HepG2 (cell line): ENCODE data around the gene ANP32A. TPM values are rescaled to one million over a fixed set of nuclear protein-coding genes. Genes with fewer than 3 reads are reported as not detected.

Source experiments
- ATAC-seq: fragments of 200-7000 bp; cut with Tn5 transposase; 3 replicates; pipeline ENCODE4 v1.9.1; 2020; ENCODE audit warnings: mild to moderate bottlenecking, moderate library complexity
- BruUV-seq: library from RNA; stranded (reverse); fragments of 400-500 nt; replicated peaks from 2 replicates; lab custom pipeline; 2021; lab: Mats Ljungman, UMichigan
- CTCF ChIA-PET: fragments of 300-600 bp; formaldehyde crosslinking; extraction: SDS; loops from one replicate; lab custom pipeline; 2021; ENCODE audit warnings: low total read pairs, inconsistent platforms, low intra/inter-chr PET ratio; lab: Yijun Ruan, JAX
- POLR2A ChIA-PET: fragments of 350-600 bp; sonication (Branson Sonifier 250); formaldehyde crosslinking; loops from one replicate; lab custom pipeline; 2020; ENCODE audit warnings: antibody characterized with exemption, inconsistent platforms; lab: Yijun Ruan, JAX
- DNase-seq: peaks from one replicate; pipeline ENCODE4 v3.0.0-alpha.2; 2015; ENCODE audit warnings: low spot score
- FAIRE-seq: peaks from 3 replicates; lab custom pipeline; 2011; peaks lifted over from hg19 to GRCh38; lab: Jason Lieb, UNC
- H2AFZ ChIP-seq: one replicate; pipeline ENCODE4 v1.6.1; 2011; ENCODE audit warnings: low read length, inconsistent platforms
- H3K27ac ChIP-seq: fragments of 300-600 bp; 3 replicates; pipeline ENCODE4 v1.8.0; 2011; ENCODE audit warnings: mixed run types, mild to moderate bottlenecking, mixed read lengths, low read length, inconsistent platforms; ENCODE audit not compliant: insufficient read depth; ENCODE audit errors: extremely low read length
- H3K27me3 ChIP-seq, 2 experiments: fragments of 200-600 bp in 1 of 2; 2 replicates in 1 of 2; 3 replicates in 1 of 2; pipeline versions ENCODE4 v1.6.0 to v1.8.0; 2011; ENCODE audit warnings: low read length in 2 of 2, mild to moderate bottlenecking in 2 of 2, moderate library complexity in 2 of 2, inconsistent platforms in 1 of 2; ENCODE audit not compliant: insufficient read depth in 2 of 2, control insufficient read depth in 1 of 2
- H3K36me3 ChIP-seq, 2 experiments: fragments of 200-600 bp in 1 of 2; replicated peaks in 1 of 2; 2 replicates in 1 of 2; 3 replicates in 1 of 2; pipeline versions ENCODE4 v1.5.1 to v1.8.0; 2011; ENCODE audit warnings: low read length in 2 of 2, inconsistent platforms in 1 of 2; ENCODE audit not compliant: insufficient read depth in 2 of 2, control insufficient read depth in 1 of 2
- H3K4me1 ChIP-seq: 2 replicates; pipeline ENCODE4 v1.5.1; 2012; ENCODE audit warnings: low read length, inconsistent platforms; ENCODE audit not compliant: insufficient read depth
- H3K4me2 ChIP-seq: 2 replicates; pipeline ENCODE4 v1.6.0; 2011; ENCODE audit warnings: low read depth, low read length, inconsistent platforms
- H3K4me3 ChIP-seq, 3 experiments: fragments of 200-600 bp in 1 of 3; sonication (generic), shearing (Covaris generic) in 1 of 3; replicated peaks in 1 of 3; 2 replicates each; pipeline ENCODE4 v1.5.1; 2011 to 2016; ENCODE audit warnings: low read length in 3 of 3, inconsistent platforms in 2 of 3, low read depth in 2 of 3, mild to moderate bottlenecking in 2 of 3, control low read depth in 1 of 3, mixed read lengths in 1 of 3; ENCODE audit not compliant: insufficient read depth in 1 of 3
- H3K79me2 ChIP-seq: one replicate; pipeline ENCODE4 v1.6.1; 2011; ENCODE audit warnings: low read length, inconsistent platforms; ENCODE audit not compliant: insufficient read depth
- H3K9ac ChIP-seq: 2 replicates; pipeline ENCODE4 v1.6.0; 2011; ENCODE audit warnings: mild to moderate bottlenecking, low read depth, low read length, inconsistent platforms; ENCODE audit not compliant: insufficient read depth
- H3K9me3 ChIP-seq: 2 replicates; pipeline ENCODE4 v1.5.1; 2012; ENCODE audit warnings: mild to moderate bottlenecking, low read length
- H4K20me1 ChIP-seq: 2 replicates; pipeline ENCODE4 v1.6.0; 2011; ENCODE audit warnings: inconsistent platforms, mild to moderate bottlenecking, low read length, moderate library complexity; ENCODE audit not compliant: insufficient read depth
- CCDC6 ChIP-seq: sonication (generic); formaldehyde crosslinking; IDR thresholded peaks from 2 replicates; pipeline ENCODE4 v1.8.1; 2022; ENCODE audit warnings: mild to moderate bottlenecking, missing genetic modification reagents, moderate library complexity
- HNRNPUL1 ChIP-seq: fragments of 200-400 bp; formaldehyde crosslinking; IDR thresholded peaks from 2 replicates; pipeline ENCODE4 v1.6.1; 2017; ENCODE audit warnings: low read depth, mild to moderate bottlenecking, low read length, moderate library complexity
- MBD4 ChIP-seq: IDR thresholded peaks from 2 replicates; pipeline ENCODE4 v1.6.1; 2012; ENCODE audit warnings: low read length, inconsistent platforms, borderline replicate concordance
- MYNN ChIP-seq: sonication (generic); formaldehyde crosslinking; IDR thresholded peaks from 2 replicates; pipeline ENCODE4 v1.4.0; 2020; ENCODE audit warnings: mild to moderate bottlenecking, low read depth, missing genetic modification reagents
- NR3C1 ChIP-seq: sonication (generic); formaldehyde crosslinking; IDR thresholded peaks from 2 replicates; pipeline ENCODE4 v1.4.0; 2020; ENCODE audit warnings: missing genetic modification reagents
- RBM22 ChIP-seq: fragments of 200-400 bp; formaldehyde crosslinking; optimal IDR thresholded peaks from 2 replicates; pipeline ENCODE3; 2017; ENCODE audit warnings: mild to moderate bottlenecking, low read length, moderate library complexity
- SP2 ChIP-seq: sonication (generic); formaldehyde crosslinking; IDR thresholded peaks from 2 replicates; pipeline ENCODE4 v1.5.1; 2020; ENCODE audit warnings: mild to moderate bottlenecking, missing genetic modification reagents
- SSRP1 ChIP-seq: IDR thresholded peaks from 2 replicates; pipeline ENCODE4 v1.6.1; 2016; ENCODE audit warnings: control low read depth
- ZMYM3 ChIP-seq: sonication (generic); formaldehyde crosslinking; IDR thresholded peaks from 2 replicates; pipeline ENCODE4 v1.5.1; 2020; ENCODE audit warnings: mild to moderate bottlenecking, missing genetic modification reagents
- ZNF224 ChIP-seq: sonication (generic); formaldehyde crosslinking; IDR thresholded peaks from 2 replicates; pipeline ENCODE4 v1.5.0; 2020; ENCODE audit warnings: mild to moderate bottlenecking, missing genetic modification reagents
- ZNF543 ChIP-seq: sonication (generic); formaldehyde crosslinking; IDR thresholded peaks from 2 replicates; pipeline ENCODE4 v1.4.0; 2020; ENCODE audit warnings: mild to moderate bottlenecking, missing genetic modification reagents
- ZNF776 ChIP-seq: sonication (generic); formaldehyde crosslinking; IDR thresholded peaks from 2 replicates; pipeline ENCODE4 v1.4.0; 2020; ENCODE audit warnings: mild to moderate bottlenecking, missing genetic modification reagents
- WGBS: methylation state at CpG from one replicate; pipeline ENCODE4 v1.1.6; 2017; ENCODE audit warnings: low lambda C conversion rate; 5-methylcytosine and 5-hydroxymethylcytosine counted together
- in situ Hi-C: cut with HindIII; loops from 2 replicates; pipeline ENCODE4 v1.10.0; 2017; ENCODE audit warnings: low pct_unique_long_range_greater_than_20kb; ENCODE audit not compliant: extremely low pct_ligation_motif_present
- intact Hi-C: fragments of 100-400 bp; cut with micrococcal nuclease; formaldehyde crosslinking; loops from one replicate; pipeline ENCODE4 v1.10.0; 2022; ENCODE audit not compliant: unreplicated experiment
- polyA plus RNA-seq, 8 experiments: library from polyadenylated mRNA; depleted of rRNA in 3 of 8; stranded (reverse) in 7 of 8; unstranded in 1 of 8; fragments of >200 nt; fragmentation: Illumina TruSeq in 4 of 8; extraction: Trizol in 4 of 8; gene quantifications; 2 replicates each; pipeline versions ENCODE4 v1.2.1 to v1.2.3, GENCODE V29; 2011 to 2016; ENCODE audit warnings: low read depth in 4 of 8, missing spikeins in 1 of 8, mixed read lengths in 1 of 8; ENCODE audit not compliant: insufficient read depth in 1 of 8
- total RNA-seq, 5 experiments: library from RNA; depleted of rRNA; stranded (reverse); fragments of >200 nt; fragmentation: Illumina TruSeq; extraction: Trizol; gene quantifications; 2 replicates each; pipeline ENCODE4 v1.2.3, GENCODE V29; 2016; ENCODE audit warnings: low read depth in 1 of 5
- TF ChIP-seq, protein P1 (sequence below): sonication (generic); formaldehyde crosslinking; IDR thresholded peaks from 2 replicates; pipeline ENCODE4 v1.4.0; 2020; ENCODE audit warnings: mild to moderate bottlenecking, missing genetic modification reagents
- TF ChIP-seq, protein P2 (sequence below): sonication (generic); formaldehyde crosslinking; IDR thresholded peaks from 2 replicates; pipeline ENCODE4 v1.8.0; 2022; ENCODE audit warnings: mild to moderate bottlenecking, missing genetic modification reagents
- TF ChIP-seq, protein P3 (sequence below): sonication (generic); formaldehyde crosslinking; conservative IDR thresholded peaks from 2 replicates; pipeline ENCODE4 v1.8.0; 2022; ENCODE audit warnings: mild to moderate bottlenecking, moderate library complexity, missing genetic modification reagents
- TF ChIP-seq, protein P4 (sequence below): IDR thresholded peaks from 2 replicates; pipeline ENCODE4 v1.6.1; 2016; ENCODE audit warnings: low read depth, control low read depth
- TF ChIP-seq, protein P5 (sequence below): sonication (generic); formaldehyde crosslinking; conservative IDR thresholded peaks from 2 replicates; pipeline ENCODE4 v1.8.0; 2022; ENCODE audit warnings: missing genetic modification reagents
- TF ChIP-seq, protein P6 (sequence below): sonication (generic); formaldehyde crosslinking; IDR thresholded peaks from 2 replicates; pipeline ENCODE4 v1.4.0; 2020; ENCODE audit warnings: missing genetic modification reagents

The ANP32A gene
- total and polyA plus RNA-seq, 2 of the 13 experiments (the other 11 are each of a cell fraction or from before 2014, with no cell fraction given), result 60.6 to 206 TPM

DNA sequence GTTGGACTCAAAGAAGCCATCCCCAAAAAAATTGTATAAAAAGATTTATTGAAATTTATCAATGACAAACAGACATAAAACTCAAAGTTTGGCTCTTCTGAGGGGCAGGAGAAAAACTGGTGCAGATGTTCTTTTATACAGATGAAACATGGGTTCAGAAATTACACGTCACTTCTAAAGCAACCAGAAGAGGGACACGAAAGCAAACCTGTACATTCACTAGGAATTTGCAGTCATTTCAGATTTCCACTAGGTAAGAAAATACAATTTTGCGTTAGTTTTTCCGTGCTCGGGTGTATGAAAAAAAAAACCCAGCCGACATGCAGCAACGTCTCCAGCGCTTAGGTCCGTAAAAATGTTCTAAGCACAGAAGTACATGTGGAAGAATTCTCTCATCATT, 41.8 kb downstream of the ANP32A start:
- Histone ChIP-seq H3K27ac (no peak overlapping the region), H2AFZ (no peak overlapping the region), H3K9ac (no peak overlapping the region), H3K4me1 (no peaks in the 10 kb centered on the region), H3K9me3 (no peaks in the 10 kb centered on the region), H4K20me1 (peaks cover 7% of the 10 kb centered on the region), H3K79me2 (no peaks in the 10 kb centered on the region), H3K36me3 (peaks cover 17 to 42% of the 10 kb centered on the region in 2 experiments), H3K4me2 (no peak overlapping the region), H3K27me3 (no peaks in the 10 kb centered on the region), H3K4me3 (no peak overlapping the region)
- ChIA-PET POLR2A (no interaction called here), CTCF (no interaction called here)
- DNase-seq (no peak), FAIRE-seq (no peak), ATAC-seq (no peak)
- intact Hi-C loops (no loop called here), in situ Hi-C loops (loop anchor here (5.0 kb wide), 1 partner anchor 38 kb away; no protein-coding TSS in a partner anchor)
- WGBS, result 96% methylated on average over 9 of the region's 9 CpGs
- BruUV-seq, result no TSS peak
- TF ChIP-seq MBD4 (no peak), NR3C1 (CRISPR knock-in tag) (no peak), ZNF224 (CRISPR knock-in tag) (no peak), RBM22 (no peak), SSRP1 (CRISPR knock-in tag) (no peak), ZMYM3 (CRISPR knock-in tag) (no peak), SP2 (no peak), MYNN (no peak), ZNF776 (CRISPR knock-in tag) (no peak), ZNF543 (CRISPR knock-in tag) (no peak), HNRNPUL1 (no peak), CCDC6 (CRISPR knock-in tag) (no peak)
- TF ChIP-seq, protein P1, sequence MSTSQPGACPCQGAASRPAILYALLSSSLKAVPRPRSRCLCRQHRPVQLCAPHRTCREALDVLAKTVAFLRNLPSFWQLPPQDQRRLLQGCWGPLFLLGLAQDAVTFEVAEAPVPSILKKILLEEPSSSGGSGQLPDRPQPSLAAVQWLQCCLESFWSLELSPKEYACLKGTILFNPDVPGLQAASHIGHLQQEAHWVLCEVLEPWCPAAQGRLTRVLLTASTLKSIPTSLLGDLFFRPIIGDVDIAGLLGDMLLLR, result no peak
- TF ChIP-seq, protein P2, sequence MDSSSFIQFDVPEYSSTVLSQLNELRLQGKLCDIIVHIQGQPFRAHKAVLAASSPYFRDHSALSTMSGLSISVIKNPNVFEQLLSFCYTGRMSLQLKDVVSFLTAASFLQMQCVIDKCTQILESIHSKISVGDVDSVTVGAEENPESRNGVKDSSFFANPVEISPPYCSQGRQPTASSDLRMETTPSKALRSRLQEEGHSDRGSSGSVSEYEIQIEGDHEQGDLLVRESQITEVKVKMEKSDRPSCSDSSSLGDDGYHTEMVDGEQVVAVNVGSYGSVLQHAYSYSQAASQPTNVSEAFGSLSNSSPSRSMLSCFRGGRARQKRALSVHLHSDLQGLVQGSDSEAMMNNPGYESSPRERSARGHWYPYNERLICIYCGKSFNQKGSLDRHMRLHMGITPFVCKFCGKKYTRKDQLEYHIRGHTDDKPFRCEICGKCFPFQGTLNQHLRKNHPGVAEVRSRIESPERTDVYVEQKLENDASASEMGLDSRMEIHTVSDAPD (CRISPR knock-in tag), result no peak
- TF ChIP-seq, protein P3, sequence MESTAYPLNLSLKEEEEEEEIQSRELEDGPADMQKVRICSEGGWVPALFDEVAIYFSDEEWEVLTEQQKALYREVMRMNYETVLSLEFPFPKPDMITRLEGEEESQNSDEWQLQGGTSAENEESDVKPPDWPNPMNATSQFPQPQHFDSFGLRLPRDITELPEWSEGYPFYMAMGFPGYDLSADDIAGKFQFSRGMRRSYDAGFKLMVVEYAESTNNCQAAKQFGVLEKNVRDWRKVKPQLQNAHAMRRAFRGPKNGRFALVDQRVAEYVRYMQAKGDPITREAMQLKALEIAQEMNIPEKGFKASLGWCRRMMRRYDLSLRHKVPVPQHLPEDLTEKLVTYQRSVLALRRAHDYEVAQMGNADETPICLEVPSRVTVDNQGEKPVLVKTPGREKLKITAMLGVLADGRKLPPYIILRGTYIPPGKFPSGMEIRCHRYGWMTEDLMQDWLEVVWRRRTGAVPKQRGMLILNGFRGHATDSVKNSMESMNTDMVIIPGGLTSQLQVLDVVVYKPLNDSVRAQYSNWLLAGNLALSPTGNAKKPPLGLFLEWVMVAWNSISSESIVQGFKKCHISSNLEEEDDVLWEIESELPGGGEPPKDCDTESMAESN, result no peak
- TF ChIP-seq, protein P4, sequence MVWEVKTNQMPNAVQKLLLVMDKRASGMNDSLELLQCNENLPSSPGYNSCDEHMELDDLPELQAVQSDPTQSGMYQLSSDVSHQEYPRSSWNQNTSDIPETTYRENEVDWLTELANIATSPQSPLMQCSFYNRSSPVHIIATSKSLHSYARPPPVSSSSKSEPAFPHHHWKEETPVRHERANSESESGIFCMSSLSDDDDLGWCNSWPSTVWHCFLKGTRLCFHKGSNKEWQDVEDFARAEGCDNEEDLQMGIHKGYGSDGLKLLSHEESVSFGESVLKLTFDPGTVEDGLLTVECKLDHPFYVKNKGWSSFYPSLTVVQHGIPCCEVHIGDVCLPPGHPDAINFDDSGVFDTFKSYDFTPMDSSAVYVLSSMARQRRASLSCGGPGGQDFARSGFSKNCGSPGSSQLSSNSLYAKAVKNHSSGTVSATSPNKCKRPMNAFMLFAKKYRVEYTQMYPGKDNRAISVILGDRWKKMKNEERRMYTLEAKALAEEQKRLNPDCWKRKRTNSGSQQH (CRISPR knock-in tag), result no peak
- TF ChIP-seq, protein P5, sequence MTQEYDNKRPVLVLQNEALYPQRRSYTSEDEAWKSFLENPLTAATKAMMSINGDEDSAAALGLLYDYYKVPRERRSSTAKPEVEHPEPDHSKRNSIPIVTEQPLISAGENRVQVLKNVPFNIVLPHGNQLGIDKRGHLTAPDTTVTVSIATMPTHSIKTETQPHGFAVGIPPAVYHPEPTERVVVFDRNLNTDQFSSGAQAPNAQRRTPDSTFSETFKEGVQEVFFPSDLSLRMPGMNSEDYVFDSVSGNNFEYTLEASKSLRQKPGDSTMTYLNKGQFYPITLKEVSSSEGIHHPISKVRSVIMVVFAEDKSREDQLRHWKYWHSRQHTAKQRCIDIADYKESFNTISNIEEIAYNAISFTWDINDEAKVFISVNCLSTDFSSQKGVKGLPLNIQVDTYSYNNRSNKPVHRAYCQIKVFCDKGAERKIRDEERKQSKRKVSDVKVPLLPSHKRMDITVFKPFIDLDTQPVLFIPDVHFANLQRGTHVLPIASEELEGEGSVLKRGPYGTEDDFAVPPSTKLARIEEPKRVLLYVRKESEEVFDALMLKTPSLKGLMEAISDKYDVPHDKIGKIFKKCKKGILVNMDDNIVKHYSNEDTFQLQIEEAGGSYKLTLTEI (CRISPR knock-in tag), result no peak
- TF ChIP-seq, protein P6, sequence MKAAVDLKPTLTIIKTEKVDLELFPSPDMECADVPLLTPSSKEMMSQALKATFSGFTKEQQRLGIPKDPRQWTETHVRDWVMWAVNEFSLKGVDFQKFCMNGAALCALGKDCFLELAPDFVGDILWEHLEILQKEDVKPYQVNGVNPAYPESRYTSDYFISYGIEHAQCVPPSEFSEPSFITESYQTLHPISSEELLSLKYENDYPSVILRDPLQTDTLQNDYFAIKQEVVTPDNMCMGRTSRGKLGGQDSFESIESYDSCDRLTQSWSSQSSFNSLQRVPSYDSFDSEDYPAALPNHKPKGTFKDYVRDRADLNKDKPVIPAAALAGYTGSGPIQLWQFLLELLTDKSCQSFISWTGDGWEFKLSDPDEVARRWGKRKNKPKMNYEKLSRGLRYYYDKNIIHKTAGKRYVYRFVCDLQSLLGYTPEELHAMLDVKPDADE (CRISPR knock-in tag), result no peak
